Effector memory CD4-positive, alpha-beta T cell (primary cell): ENCODE measurements around the gene AFDN.

ENCODE experiments used
- DNase-seq, 3 donors: peaks; one replicate each; pipeline ENCODE4 v3.0.0-alpha.2; 2020
- H3K27ac ChIP-seq: 2 replicates; pipeline ENCODE4 v1.7.0; 2013; ENCODE audit warnings: mild to moderate bottlenecking, low read length, moderate library complexity; ENCODE audit not compliant: insufficient read depth, poor library complexity, severe bottlenecking
- H3K27me3 ChIP-seq: replicated peaks from 2 replicates; pipeline ENCODE4 v1.7.0; 2013; ENCODE audit warnings: mild to moderate bottlenecking, low read length; ENCODE audit not compliant: insufficient read depth, control insufficient read depth, poor library complexity, severe bottlenecking
- H3K36me3 ChIP-seq: 2 replicates; pipeline ENCODE4 v1.7.0; 2013; ENCODE audit warnings: mild to moderate bottlenecking, low read length, moderate library complexity; ENCODE audit not compliant: control insufficient read depth, insufficient read depth
- H3K4me1 ChIP-seq: 2 replicates; pipeline ENCODE4 v1.7.0; 2013; ENCODE audit warnings: low read length, mild to moderate bottlenecking; ENCODE audit not compliant: control insufficient read depth, insufficient read depth, poor library complexity, severe bottlenecking
- H3K4me3 ChIP-seq: 2 replicates; pipeline ENCODE4 v1.7.0; 2013; ENCODE audit warnings: low read length, low read depth, mild to moderate bottlenecking; ENCODE audit not compliant: insufficient read depth, poor library complexity, severe bottlenecking
- H3K9me3 ChIP-seq: 2 replicates; pipeline ENCODE4 v1.7.0; 2013; ENCODE audit warnings: mild to moderate bottlenecking, low read length, moderate library complexity; ENCODE audit not compliant: control insufficient read depth

AFDN gene

GRCh38 chr6:167894965-167895364 is 68.3 kb downstream of the AFDN start:
- no peak for DNase-seq
- no peaks in the 10 kb centered on the region for H3K27me3 ChIP-seq
- H3K4me3 ChIP-seq, result no peak overlapping the region
- H3K4me1 ChIP-seq, result no peaks in the 10 kb centered on the region
- H3K27ac ChIP-seq, result no peak overlapping the region
- H3K9me3 ChIP-seq, result no peaks in the 10 kb centered on the region
- peaks cover 3% of the 10 kb centered on the region for H3K36me3 ChIP-seq

DNA sequence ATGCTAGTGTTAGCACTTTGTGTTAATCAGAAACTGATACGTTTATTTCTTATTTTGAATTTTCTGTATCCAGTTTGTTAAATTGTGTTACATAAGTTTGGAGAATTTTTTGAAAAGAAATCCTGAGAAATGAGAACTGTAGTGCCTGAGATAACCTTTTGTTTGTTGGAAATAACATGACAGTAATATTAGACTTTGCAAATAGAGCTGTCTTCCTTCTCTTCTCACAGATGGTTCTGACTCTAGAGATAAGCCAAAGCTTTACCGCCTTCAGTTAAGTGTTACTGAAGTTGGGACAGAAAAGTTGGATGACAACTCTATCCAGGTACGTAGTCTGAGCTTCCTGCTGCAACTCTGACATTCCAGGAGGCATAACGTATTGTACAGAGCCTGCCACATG is 69.9 kb downstream of the AFDN start:
- H3K4me1 ChIP-seq, result no peaks in the 10 kb centered on the region
- no peaks in the 10 kb centered on the region for H3K9me3 ChIP-seq
- no peak overlapping the region for H3K4me3 ChIP-seq
- H3K27ac ChIP-seq, result no peak overlapping the region
- H3K27me3 ChIP-seq, result no peaks in the 10 kb centered on the region
- DNase-seq, result no peak
- H3K36me3 ChIP-seq, result no peaks in the 10 kb centered on the region

- no peaks in the 10 kb centered on the region for H3K4me1 ChIP-seq
- DNase-seq, result no peak
- no peaks in the 10 kb centered on the region for H3K9me3 ChIP-seq
- H3K4me3 ChIP-seq, result no peak overlapping the region
- no peaks in the 10 kb centered on the region for H3K36me3 ChIP-seq
- H3K27me3 ChIP-seq, result no peaks in the 10 kb centered on the region
- H3K27ac ChIP-seq, result no peak overlapping the region
Measured at GRCh38 chr6:167898673-167899311, 72.1 kb downstream of the AFDN start.

GRCh38 chr6:167904791-167905190 is 78.1 kb downstream of the AFDN start:
- H3K27me3 ChIP-seq, result no peaks in the 10 kb centered on the region
- H3K36me3 ChIP-seq, result no peaks in the 10 kb centered on the region
- H3K9me3 ChIP-seq, result no peaks in the 10 kb centered on the region
- no peak overlapping the region for H3K4me3 ChIP-seq
- no peak overlapping the region for H3K27ac ChIP-seq
- H3K4me1 ChIP-seq, result no peaks in the 10 kb centered on the region
- DNase-seq, result no peak

DNA sequence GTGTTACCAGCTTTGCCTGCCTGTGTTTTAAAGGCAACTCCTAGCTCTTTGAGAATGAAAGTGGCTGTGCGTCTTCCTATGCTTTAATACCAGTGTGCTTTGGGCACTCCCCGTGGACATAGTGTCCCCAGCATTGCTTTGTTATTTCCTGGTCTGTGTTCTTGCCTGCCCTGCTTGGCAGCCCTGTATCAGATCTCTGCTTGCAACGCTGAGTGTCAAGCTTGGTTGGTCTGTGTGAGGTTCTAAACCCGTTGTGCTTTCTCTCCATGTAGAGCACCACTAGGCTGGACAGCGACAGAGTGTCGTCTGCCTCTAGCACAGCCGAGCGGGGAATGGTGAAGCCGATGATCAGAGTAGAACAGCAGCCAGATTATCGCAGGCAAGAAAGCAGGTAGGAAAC is 80.2 kb downstream of the AFDN start:
- H3K4me1 ChIP-seq, result no peaks in the 10 kb centered on the region
- H3K27ac ChIP-seq, result no peak overlapping the region
- no peaks in the 10 kb centered on the region for H3K9me3 ChIP-seq
- no peaks in the 10 kb centered on the region for H3K27me3 ChIP-seq
- DNase-seq, result no peak
- H3K36me3 ChIP-seq, result no peaks in the 10 kb centered on the region
- no peak overlapping the region for H3K4me3 ChIP-seq

DNA sequence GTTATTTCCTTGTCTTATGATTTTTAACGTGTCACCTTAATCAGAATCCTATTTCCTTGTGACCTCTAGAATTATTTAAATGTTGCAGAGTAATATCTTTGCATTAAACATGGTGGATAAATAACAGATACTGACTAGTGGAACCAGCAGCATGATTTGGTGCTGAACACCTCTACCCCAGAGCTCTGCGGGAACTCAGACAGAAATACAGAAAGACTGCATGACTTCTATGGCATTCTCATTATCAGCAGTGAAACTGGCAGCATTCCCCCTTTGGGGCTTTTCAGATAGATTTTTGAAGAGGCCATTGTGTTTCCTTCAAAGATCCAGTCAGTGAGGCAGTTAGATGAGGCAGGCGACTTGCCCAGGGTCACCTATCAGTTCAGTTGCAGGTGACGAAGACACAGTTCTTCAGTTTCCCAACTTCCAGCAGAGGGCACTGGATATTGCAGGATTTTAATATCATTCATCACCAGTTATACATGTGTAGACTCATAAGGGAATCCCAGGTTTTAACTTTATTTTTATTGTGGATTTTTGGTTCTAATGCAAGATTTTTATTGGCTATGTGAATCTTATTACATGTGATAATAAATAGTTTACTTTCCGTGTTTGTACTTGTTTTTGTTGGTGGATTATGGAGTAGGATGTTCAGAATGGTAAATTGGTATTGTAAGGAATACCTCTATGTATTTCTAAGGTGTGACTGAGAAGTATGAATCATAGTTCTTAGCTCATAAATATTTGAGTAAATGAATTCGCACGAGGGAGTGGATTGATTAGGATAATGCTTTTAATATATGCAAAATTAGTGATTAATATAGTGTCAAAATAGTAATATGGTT is 81.3 kb downstream of the AFDN start:
- no peaks in the 10 kb centered on the region for H3K36me3 ChIP-seq
- DNase-seq, result no peak
- H3K9me3 ChIP-seq, result no peaks in the 10 kb centered on the region
- H3K4me3 ChIP-seq, result no peak overlapping the region
- H3K27ac ChIP-seq, result no peak overlapping the region
- H3K4me1 ChIP-seq, result no peaks in the 10 kb centered on the region
- H3K27me3 ChIP-seq, result no peaks in the 10 kb centered on the region

- Histone ChIP-seq H3K9me3 (no peaks in the 10 kb centered on the region), H3K4me1 (no peaks in the 10 kb centered on the region), H3K27me3 (no peaks in the 10 kb centered on the region), H3K36me3 (no peaks in the 10 kb centered on the region), H3K4me3 (no peak overlapping the region), H3K27ac (no peak overlapping the region)
- DNase-seq, result no peak
Measured at GRCh38 chr6:167910007-167910406, 83.3 kb downstream of the AFDN start.

DNA sequence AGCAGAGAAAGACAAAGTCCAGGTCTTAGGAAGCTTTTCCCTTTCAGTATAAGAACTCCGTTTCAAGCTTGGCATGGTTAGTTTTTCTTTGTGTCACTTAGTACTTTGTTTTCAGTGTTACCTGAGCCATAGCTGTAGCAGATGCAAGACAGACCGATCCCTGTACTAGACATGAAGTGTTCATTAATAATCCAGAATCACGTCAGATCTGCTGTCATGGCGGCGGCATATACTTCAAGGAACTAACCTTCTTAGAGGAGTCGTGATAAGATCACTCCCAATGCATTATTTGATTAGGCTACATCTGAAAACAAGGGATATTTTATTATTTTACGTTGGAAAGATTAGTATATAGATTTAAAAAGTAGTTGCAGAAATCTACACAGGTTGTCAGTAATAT is 83.9 kb downstream of the AFDN start:
- no peaks in the 10 kb centered on the region for H3K4me1 ChIP-seq
- no peaks in the 10 kb centered on the region for H3K36me3 ChIP-seq
- no peaks in the 10 kb centered on the region for H3K27me3 ChIP-seq
- no peak overlapping the region for H3K4me3 ChIP-seq
- DNase-seq, result no peak
- no peaks in the 10 kb centered on the region for H3K9me3 ChIP-seq
- no peak overlapping the region for H3K27ac ChIP-seq

DNA sequence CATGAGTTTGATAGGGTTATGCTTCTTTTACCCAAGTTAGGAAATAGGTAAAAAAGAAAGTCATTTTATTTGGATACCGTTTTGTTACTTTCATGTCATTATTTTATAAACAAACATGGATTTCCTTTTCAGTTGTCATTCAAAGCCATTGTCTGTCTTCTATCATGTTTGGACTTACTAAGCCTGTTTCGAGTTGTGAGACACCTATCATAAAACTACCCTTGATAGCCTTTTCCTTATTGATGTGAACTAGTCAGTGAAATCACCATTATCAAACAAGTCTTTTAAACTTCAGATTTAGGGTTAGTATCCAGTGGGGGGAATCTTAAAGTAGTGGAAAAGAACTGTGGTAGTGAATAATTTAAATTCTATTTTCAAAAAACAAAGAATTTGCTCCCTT is 85.8 kb downstream of the AFDN start:
- Histone ChIP-seq H3K4me3 (no peak overlapping the region), H3K27me3 (no peaks in the 10 kb centered on the region), H3K27ac (no peak overlapping the region), H3K4me1 (no peaks in the 10 kb centered on the region), H3K36me3 (no peaks in the 10 kb centered on the region), H3K9me3 (no peaks in the 10 kb centered on the region)
- no peak for DNase-seq

- Histone ChIP-seq H3K4me1 (no peaks in the 10 kb centered on the region), H3K9me3 (no peaks in the 10 kb centered on the region), H3K36me3 (no peaks in the 10 kb centered on the region), H3K4me3 (no peak overlapping the region), H3K27me3 (no peaks in the 10 kb centered on the region), H3K27ac (no peak overlapping the region)
- no peak for DNase-seq
Measured at GRCh38 chr6:167913699-167914098, 87.0 kb downstream of the AFDN start.
